ENCODE results near the gene RC3H1. TPM values are rescaled to one million over a fixed set of nuclear protein-coding genes. Genes with fewer than 3 reads are reported as not detected.

Gene RC3H1
- total and polyA plus RNA-seq, 9 of the 15 experiments (the other 6 are each of a cell fraction or from before 2014, with no cell fraction given): 2.4 to 31.7 (median 12.4) TPM

DNA sequence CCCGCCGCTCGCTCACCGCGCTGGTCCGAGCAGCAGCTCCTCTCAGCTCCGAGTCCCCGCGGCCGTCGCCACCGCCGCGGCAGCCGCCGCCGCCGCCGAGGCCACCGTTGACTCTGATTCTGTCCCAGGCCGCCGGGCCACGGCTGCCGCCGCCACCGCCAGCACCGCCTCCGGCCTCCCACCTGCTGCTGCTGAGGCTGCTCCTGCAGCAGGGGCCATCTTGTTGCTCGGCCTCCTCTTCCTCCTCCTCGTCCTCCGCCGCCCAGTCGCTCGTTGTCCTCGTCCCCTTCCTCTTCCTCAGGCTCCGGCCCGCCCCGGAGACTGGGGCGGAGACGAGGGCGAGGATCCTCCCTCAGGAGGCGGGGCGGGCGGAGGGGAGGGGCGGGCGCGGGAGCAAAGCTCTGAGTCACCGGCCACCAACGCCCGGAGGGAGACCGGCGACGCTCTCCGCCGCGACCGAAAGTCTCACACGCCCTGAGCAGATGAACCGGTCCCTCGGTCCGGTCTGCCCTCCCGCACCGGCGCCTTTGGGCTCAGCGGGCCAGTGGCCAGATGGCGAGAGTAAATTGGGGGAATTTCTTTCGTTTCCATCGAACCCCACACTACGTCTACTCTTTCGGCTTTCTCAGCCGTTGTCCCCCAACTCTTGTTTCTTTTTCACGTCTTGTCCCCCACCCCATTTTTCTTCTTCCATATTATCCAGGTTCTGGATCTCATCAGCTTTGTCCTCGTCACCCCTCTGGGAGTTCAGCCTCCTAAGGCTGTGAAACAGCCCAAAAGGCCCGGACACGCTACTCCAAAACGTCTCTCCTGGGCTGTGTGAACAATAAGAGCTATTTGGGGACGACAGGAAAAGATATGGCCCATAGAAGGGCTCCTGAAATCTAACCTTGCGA lies at the start of gene RC3H1 (continued):
- TF ChIP-seq NR2F6 (CRISPR knock-in tag; IDR thresholded peaks at IDR 0.05): no peak
- TF ChIP-seq ZNF639 (CRISPR knock-in tag; conservative IDR thresholded peaks at IDR 0.05 in 1 of 2, IDR thresholded peaks at IDR 0.05 in 1 of 2): peak in 1 of 2 experiments; percentile 99; a peak in 2 of 4 replicates
- peak; percentile 24; the same call in 1 of the 2 replicates for TF ChIP-seq CC2D1A (IDR thresholded peaks at IDR 0.05)
- no peak for TF ChIP-seq ZNF57 (CRISPR knock-in tag; IDR thresholded peaks at IDR 0.05)
- TF ChIP-seq CHCHD3 (CRISPR knock-in tag; IDR thresholded peaks at IDR 0.05): no peak
- peak; percentile 93; the same call in 1 of the 2 replicates for TF ChIP-seq PREB (CRISPR knock-in tag; IDR thresholded peaks at IDR 0.05)
- TF ChIP-seq ZKSCAN8 (CRISPR knock-in tag; IDR thresholded peaks at IDR 0.05): no peak
- no peak for TF ChIP-seq MTF1 (CRISPR knock-in tag; IDR thresholded peaks at IDR 0.05; ENCODE audit: borderline replicate concordance)
- no peak; the same call in 1 of the 2 replicates for TF ChIP-seq ZNF24 (IDR thresholded peaks at IDR 0.05)
- TF ChIP-seq ZNF668 (CRISPR knock-in tag; IDR thresholded peaks at IDR 0.05): 0 out of 2 replicates have a peak, but pooled peaks have one; percentile 8
- no peak; the same call in 1 of the 2 replicates for TF ChIP-seq HDAC2 (IDR thresholded peaks at IDR 0.05)
- peak; percentile 19 to 58; a peak in 3 of 4 replicates for TF ChIP-seq FOXK2 (conservative IDR thresholded peaks at IDR 0.05 in 1 of 2, IDR thresholded peaks at IDR 0.05 in 1 of 2; ENCODE audit: low read depth in 2 of 2)
- no peak; the same call in 1 of the 2 replicates for TF ChIP-seq CAMTA2 (CRISPR knock-in tag; conservative IDR thresholded peaks at IDR 0.05)
- no peak for TF ChIP-seq ZFP36 (IDR thresholded peaks at IDR 0.05; ENCODE audit: low read depth, low read length, partially characterized antibody)
- no peak for TF ChIP-seq KAT2B (IDR thresholded peaks at IDR 0.05; ENCODE audit: low read depth, low read length)
- TF ChIP-seq MAFK (IDR thresholded peaks at IDR 0.05; ENCODE audit: low read length): no peak
- 0 out of 2 replicates have a peak, but pooled peaks have one; percentile 45 for TF ChIP-seq NR3C1 (CRISPR knock-in tag; IDR thresholded peaks at IDR 0.05)
- no peak for TF ChIP-seq ZNF778 (CRISPR knock-in tag; IDR thresholded peaks at IDR 0.05)
- TF ChIP-seq ZNF212 (CRISPR knock-in tag; IDR thresholded peaks at IDR 0.05): no peak
- no peak for TF ChIP-seq RFX7 (CRISPR knock-in tag; IDR thresholded peaks at IDR 0.05)
- TF ChIP-seq MYC (IDR thresholded peaks at IDR 0.05; ENCODE audit: low read depth, low read length): peak; percentile 25; the same call in 1 of the 2 replicates
- no peak for TF ChIP-seq MYC (CRISPR knock-in tag; IDR thresholded peaks at IDR 0.05; ENCODE audit: borderline replicate concordance, low read depth)
- TF ChIP-seq ZNF766 (CRISPR knock-in tag; conservative IDR thresholded peaks at IDR 0.05): no peak
- no peak for TF ChIP-seq CTCFL (IDR thresholded peaks at IDR 0.05; ENCODE audit: borderline replicate concordance, insufficient read depth, low read depth, low read length, poor library complexity, severe bottlenecking)
- no peak for TF ChIP-seq ZNF780A (CRISPR knock-in tag; IDR thresholded peaks at IDR 0.05)

Measured in K562 (cell line).